Epithelial cell of esophagus (primary cell): Measurements from ENCODE around the gene MEN1.

Experiments
- DNase-seq: peaks from one replicate; pipeline ENCODE4 v3.0.0; 2010; ENCODE audit warnings: low read depth
- H3K4me3 ChIP-seq: 2 replicates; pipeline ENCODE4 v1.5.1; 2011; ENCODE audit warnings: mild to moderate bottlenecking, low read length, control low read depth
- CTCF ChIP-seq: IDR thresholded peaks from 2 replicates; pipeline ENCODE4 v1.5.1; 2011; ENCODE audit warnings: low read depth, mild to moderate bottlenecking, low read length, control low read depth, inconsistent platforms; ENCODE audit not compliant: insufficient read depth; ENCODE audit errors: missing control alignments

MEN1 gene

GRCh38 chr11:64855596-64856304 lies 45.4 kb upstream of the MEN1 start:
- no peak for DNase-seq
- TF ChIP-seq CTCF, result no peak
- H3K4me3 ChIP-seq, result no peak overlapping the region

- DNase-seq, result peak; percentile 97
- no peak for TF ChIP-seq CTCF
- no peak overlapping the region for H3K4me3 ChIP-seq
Measured at GRCh38 chr11:64854534-64855502, 44.5 kb upstream of the MEN1 start.

- no peak for DNase-seq
- TF ChIP-seq CTCF, result no peak
- H3K4me3 ChIP-seq, result no peak overlapping the region
Measured at GRCh38 chr11:64854157-64854533, 43.8 kb upstream of the MEN1 start.

- H3K4me3 ChIP-seq, result no peak overlapping the region
- no peak for TF ChIP-seq CTCF
- no peak for DNase-seq
Measured at GRCh38 chr11:64853709-64854108, 43.4 kb upstream of the MEN1 start.

- H3K4me3 ChIP-seq, result no peak overlapping the region
- no peak for DNase-seq
- TF ChIP-seq CTCF, result no peak
Measured at GRCh38 chr11:64852804-64853509, 42.6 kb upstream of the MEN1 start.

- no peak for TF ChIP-seq CTCF
- H3K4me3 ChIP-seq, result no peak overlapping the region
- no peak for DNase-seq
Measured at GRCh38 chr11:64851831-64852351, 41.5 kb upstream of the MEN1 start.
